ENCODE measurements around the gene TCEAL6.

- TF ChIP-seq CTCF (IDR thresholded peaks at IDR 0.05; ENCODE audit: extremely low read depth in 1 of 2, insufficient read depth in 1 of 2, low read depth in 1 of 2, low read length in 2 of 2) = no peak
- no peak for TF ChIP-seq EZH2 (IDR thresholded peaks at IDR 0.05; ENCODE audit: borderline replicate concordance, low read depth, low read length, severe bottlenecking)
Measured at GRCh38 chrX:102115748-102116147, 26.5 kb downstream of the TCEAL6 start.

Measured in endothelial cell of umbilical vein (primary cell).